DMS79 (cell line): ENCODE measurements around the gene HOXC9.

Experiments
- DNase-seq: peaks from one replicate; lab custom pipeline; 2025; lab: John Stamatoyannopoulos, UW

HOXC9 gene

DNA sequence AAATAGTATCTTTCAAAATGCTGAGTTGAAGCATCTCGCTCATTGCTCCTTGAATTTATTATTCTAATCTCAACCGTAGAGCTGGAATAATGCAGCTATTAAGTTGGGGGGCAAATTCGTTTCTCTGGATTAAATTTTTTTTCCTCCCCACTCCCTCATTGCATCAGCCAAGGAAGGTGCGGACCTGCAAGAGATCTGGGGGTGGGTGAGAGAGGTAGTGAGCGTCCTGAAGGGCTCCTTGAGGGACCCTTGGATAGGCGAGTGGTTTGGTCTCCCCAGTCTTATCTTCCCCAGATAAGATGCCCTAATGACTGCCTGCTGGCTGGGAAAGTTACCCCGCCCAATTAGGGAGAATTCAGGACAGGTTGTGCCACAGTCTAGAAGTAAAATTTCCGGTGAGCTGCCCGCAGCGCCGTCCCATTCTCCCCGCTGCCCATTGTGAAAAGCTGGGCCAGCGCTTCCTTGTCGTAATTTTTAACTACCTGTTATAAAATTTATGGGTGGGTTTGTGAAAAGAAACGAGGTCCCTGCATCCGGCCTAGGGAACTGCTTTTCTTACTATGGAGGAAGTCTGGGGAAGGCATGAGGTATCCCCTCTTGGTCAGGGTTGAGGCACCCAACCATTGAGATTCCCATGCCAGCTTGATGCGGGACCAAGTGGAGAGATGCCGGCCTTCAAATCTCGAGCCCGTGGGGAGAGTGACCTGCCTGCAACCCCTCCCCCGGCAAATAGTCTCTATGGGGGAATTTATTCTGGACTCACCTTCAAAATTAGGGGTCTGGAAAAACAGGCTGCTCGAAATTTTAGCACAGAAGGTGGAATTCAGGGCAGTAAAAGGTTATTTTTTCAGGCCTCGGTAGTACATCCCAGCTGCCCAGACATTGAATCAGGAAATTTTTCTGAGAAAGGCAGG is 15.3 kb downstream of the HOXC9 start:
- DNase-seq: no peak

DNA sequence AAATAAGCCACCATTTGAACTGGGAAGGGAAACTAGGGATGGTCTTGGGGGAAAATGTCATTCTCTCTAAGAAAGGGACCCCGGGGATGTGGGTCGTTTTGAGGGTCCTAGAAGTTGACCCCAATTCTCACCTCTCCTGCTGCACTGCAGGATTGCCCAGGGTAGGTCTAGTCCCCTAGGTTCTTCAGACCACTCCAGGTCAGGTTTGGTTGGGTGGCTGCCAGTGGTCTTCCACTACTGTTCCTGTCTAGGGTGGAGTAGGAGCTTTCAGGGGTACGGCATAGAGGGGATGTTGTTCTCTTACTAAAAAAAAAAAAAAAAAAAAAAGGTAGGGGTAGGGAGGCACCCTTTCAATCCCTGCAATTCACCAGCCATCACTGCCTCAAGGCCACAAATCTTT is 16.1 kb downstream of the HOXC9 start:
- no peak for DNase-seq

DNA sequence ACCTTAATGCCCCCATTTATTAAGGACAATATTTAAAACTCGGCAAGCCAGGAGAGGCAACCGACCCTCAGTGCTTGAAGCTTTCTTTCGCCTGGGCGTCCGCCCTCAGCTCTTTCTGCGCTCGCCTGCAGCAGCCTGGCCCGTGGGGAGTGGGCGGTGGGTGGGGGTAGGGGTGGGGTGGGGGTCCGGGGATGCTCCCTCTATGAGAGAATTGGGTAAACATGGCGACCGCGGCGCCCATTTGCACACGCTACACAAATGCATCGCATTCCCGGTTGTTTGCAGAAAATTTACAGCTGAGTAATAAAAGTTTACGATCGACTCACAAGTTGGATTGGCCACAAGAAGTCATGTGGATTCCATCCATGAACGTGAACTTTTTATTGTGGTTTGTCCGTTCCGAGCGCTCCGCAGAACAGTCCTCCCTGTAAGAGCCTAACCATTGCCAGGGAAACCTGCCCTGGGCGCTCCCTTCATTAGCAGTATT is 16.6 kb downstream of the HOXC9 start:
- DNase-seq: peak; percentile 57

DNA sequence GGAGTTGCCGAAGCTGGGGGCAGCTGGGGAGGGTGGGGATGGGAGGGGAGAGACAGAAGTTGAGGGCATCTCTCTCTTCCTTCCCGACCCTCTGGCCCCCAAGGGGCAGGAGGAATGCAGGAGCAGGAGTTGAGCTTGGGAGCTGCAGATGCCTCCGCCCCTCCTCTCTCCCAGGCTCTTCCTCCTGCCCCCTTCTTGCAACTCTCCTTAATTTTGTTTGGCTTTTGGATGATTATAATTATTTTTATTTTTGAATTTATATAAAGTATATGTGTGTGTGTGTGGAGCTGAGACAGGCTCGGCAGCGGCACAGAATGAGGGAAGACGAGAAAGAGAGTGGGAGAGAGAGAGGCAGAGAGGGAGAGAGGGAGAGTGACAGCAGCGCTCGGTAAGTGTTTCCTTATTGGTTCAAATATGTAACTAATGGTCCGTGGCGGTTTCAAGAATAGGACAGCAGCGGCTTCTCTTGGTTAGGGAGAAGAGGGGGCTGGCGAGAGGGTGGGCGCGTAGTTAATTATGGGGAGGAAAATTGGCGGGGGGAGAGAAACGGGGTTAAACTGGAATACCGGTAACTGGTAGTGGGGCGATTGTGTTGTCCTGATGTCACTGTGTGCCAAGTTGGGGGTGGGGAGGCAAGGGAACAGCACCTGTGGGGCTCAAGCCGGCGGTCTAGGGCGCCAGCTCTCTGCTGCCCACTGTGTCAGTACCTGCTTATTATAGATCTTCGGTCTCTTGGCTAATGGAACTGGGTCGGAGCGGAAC is 17.2 kb downstream of the HOXC9 start:
- DNase-seq: peak; percentile 49

DNA sequence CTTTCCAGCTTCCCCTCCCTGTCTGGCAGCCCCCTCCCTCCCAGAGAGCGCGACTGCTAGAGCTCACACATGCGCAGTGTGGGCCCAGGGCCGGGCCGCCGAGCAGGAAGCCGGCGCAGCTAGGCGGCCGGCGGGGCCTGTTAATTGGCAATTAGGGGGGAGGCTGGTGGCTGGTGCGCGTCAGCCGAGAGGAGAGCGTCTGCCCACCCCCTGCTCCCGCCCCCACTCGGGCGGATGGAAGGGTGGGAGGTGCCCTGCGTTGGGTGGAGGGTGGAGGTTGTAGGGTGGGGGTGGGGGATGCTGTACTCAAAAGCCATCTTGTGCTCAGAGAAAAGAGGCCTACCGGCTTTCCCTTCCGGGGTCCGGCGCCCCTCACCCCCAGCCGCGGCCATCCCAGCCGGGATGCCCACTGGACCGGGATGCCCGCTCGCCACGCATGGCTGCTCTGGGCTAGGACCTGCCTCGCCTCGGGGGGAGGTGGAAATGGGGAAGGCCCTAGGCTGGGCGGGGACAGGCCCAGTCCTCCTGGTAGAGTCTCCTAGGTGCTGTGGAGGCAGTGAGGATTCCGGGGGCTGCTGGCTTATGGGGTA is 18.0 kb downstream of the HOXC9 start:
- peak; percentile 74 for DNase-seq

DNA sequence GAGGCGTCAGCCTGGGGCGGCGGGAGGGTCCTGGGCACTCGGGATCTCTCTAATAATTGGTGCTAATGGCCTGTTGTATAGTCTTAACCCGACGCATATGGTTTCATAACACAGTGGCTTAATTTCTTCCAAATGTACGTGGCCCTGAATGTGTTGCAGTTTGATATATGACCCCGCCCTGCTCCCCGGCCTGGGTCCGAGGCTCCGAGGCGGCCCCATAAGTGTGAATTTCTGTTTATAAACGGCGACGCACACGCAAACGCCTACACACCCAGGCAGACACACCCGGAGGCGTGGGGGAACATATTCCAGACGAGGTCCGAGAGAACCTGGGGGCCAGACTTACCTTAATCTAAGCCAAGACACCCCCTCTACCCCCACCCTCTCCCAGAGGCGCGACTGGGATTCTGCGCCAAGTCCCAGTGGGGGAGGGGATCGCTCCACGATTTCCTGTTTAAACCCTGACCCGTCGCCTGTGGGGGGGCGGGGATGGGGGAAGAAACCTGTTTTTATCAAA is 18.6 kb downstream of the HOXC9 start:
- no peak for DNase-seq

GRCh38 chr12:54019091-54019811 is 19.3 kb downstream of the HOXC9 start:
- DNase-seq: no peak

DNA sequence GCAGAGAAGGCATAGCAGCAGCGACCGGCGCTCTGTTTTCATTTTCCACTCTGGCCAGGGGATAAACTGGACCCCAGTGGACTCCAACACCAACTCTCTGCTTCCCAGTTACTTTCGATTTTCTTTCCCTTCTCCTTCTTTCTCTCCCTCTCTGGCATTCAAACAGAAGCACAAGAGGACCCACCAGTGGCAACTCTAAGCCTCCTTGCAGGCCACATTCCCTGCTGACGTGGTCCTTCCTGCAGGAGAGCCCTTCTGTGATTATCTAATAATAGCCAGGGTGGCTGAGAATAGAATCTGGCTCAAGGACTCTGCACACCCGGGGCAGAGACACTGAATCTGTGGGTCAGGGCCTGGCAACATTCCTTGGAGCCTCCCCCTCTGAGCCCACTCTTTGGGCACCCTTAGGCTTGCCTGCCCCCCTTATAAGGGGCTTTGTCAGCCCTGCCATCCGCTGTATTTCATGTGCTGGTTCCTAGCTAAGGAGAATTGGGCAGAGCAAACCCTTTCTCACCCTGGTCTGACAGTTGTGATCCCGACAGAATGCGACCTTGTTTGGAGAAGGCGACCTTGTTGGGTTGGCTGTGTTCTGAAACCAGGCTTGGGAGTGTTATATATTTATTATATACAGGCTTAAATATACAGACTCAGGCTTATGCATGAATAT is 20.1 kb downstream of the HOXC9 start:
- DNase-seq: no peak

DNA sequence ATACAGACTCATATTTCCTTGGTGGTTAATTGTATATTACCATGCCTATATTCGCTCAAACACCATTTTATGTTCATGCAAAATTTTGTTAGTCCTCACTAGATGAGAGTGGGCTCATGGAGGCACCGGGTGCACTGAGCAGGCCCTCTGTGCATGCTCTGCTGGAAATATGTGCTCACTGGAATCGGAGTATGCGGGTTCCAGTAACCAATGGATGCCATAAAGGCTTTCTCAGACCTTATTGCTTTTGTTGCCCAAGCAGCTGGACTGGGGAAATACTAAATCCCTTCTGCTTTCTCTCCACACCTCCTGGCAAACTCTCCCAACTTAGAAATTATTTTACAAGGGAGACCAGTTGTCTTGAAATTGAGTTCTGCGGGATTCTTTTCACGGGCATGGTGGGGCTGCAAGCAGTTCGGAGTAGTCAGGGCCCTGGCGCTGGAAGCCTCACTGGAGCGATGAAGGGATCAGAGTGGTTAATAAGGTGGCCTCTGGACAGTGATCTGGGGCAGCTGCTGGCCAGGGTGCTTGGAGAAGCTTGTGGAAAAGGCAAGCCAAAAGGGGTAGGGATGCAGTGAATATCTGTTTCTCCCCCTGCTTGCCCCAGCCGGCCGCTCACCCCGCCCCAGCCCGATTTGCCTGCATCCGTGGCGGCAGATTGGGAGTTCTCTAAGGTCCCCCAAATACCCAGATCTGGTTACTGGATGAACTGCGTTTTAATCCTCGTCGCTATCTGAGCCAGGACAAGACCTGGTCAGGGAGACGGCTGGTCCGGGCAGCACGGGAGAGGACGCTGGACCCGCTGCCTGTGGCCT is 20.8 kb downstream of the HOXC9 start:
- DNase-seq: no peak

DNA sequence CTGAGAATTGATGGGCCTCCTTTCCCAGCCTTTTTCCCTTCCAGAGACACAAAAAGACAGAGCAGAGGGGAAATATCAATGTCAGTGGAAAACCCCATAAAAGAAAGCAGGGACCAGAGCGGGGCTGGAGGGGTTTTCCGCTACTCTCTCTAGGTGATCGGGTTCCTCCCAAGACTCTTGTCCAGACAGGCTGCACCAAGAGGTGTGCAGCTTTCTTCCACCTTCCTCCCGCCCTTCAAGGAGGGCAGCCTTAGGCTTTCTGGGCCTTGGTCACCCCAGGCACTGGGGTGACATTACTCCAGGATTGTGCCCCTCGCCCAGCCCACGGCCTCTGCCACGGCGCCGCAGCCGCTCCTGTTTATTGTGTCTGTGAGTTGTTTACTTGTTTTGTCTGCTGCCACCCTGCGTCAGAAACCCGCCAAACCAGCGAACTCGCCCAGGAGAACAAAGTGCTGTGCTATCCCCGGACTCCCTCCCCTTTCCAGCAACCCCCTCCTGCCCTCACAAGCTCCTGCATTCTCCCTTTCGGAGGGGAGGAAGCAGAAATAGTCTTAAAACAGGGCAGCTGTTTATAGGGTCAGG is 21.6 kb downstream of the HOXC9 start:
- no peak for DNase-seq

- DNase-seq: no peak
Observed at GRCh38 chr12:54022960-54023884, 23.3 kb downstream of the HOXC9 start.

GRCh38 chr12:54024127-54024526 is 24.2 kb downstream of the HOXC9 start:
- DNase-seq: no peak

- no peak for DNase-seq
Observed at GRCh38 chr12:54024581-54025305, 24.8 kb downstream of the HOXC9 start.

GRCh38 chr12:54025499-54026405 is 25.8 kb downstream of the HOXC9 start:
- DNase-seq: no peak

DNA sequence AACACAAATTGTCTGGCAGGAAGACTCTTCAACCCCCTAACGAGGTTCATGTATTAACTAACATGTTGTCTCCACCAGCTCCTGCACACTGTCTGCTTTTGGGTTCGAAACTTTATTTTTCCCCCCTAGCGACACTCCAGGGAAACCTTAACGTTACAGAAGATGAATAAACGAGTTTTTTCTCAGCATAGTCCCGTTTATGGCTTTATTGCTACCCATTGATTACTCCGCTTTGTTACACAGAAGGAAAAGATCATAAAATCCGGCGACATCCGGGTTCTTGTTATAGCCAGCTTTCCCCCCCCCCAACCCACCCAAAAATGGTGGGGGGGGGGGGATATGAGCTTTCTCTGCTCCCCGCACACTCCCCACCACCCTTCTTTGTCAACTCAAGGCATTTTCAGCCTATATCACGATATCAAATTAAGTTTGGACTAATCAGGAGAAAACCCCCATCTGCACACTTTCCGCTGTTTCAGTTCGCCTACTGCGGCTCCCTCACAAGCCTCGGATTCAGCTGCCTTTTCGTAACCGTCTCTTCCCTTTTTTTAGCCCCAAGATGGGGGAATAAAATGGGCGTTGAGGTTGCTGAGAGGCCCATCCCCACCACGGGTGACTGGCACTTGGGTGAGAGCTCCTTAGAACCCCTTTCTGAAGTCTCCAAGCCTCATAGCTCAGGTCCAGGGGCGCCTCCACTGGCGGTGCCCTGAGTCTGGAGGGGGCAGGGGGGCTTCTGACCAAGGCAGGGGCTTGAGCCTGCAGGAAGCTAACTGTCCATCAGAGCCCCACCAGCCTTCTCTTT is 26.9 kb downstream of the HOXC9 start:
- no peak for DNase-seq

GRCh38 chr12:54027442-54027786 is 27.5 kb downstream of the HOXC9 start:
- no peak for DNase-seq
